HepG2 (cell line): Measurements from ENCODE around the gene TMEM11. TPM values are rescaled to one million over a fixed set of nuclear protein-coding genes. Genes with fewer than 3 reads are reported as not detected.

Source experiments
- ATAC-seq: fragments of 200-7000 bp; cut with Tn5 transposase; 3 replicates; pipeline ENCODE4 v1.9.1; 2020; ENCODE audit warnings: mild to moderate bottlenecking, moderate library complexity
- BruUV-seq: library from RNA; stranded (reverse); fragments of 400-500 nt; replicated peaks from 2 replicates; lab custom pipeline; 2021; lab: Mats Ljungman, UMichigan
- CTCF ChIA-PET: fragments of 300-600 bp; formaldehyde crosslinking; extraction: SDS; loops from one replicate; lab custom pipeline; 2021; ENCODE audit warnings: low total read pairs, inconsistent platforms, low intra/inter-chr PET ratio; lab: Yijun Ruan, JAX
- POLR2A ChIA-PET: fragments of 350-600 bp; sonication (Branson Sonifier 250); formaldehyde crosslinking; loops from one replicate; lab custom pipeline; 2020; ENCODE audit warnings: antibody characterized with exemption, inconsistent platforms; lab: Yijun Ruan, JAX
- DNase-seq: peaks from one replicate; pipeline ENCODE4 v3.0.0-alpha.2; 2015; ENCODE audit warnings: low spot score
- FAIRE-seq: peaks from 3 replicates; lab custom pipeline; 2011; peaks lifted over from hg19 to GRCh38; lab: Jason Lieb, UNC
- H2AFZ ChIP-seq: one replicate; pipeline ENCODE4 v1.6.1; 2011; ENCODE audit warnings: low read length, inconsistent platforms
- H3K27ac ChIP-seq: fragments of 300-600 bp; 3 replicates; pipeline ENCODE4 v1.8.0; 2011; ENCODE audit warnings: mixed run types, mild to moderate bottlenecking, mixed read lengths, low read length, inconsistent platforms; ENCODE audit not compliant: insufficient read depth; ENCODE audit errors: extremely low read length
- H3K27me3 ChIP-seq, 2 experiments: fragments of 200-600 bp in 1 of 2; 2 replicates in 1 of 2; 3 replicates in 1 of 2; pipeline versions ENCODE4 v1.6.0 to v1.8.0; 2011; ENCODE audit warnings: low read length in 2 of 2, mild to moderate bottlenecking in 2 of 2, moderate library complexity in 2 of 2, inconsistent platforms in 1 of 2; ENCODE audit not compliant: insufficient read depth in 2 of 2, control insufficient read depth in 1 of 2
- H3K36me3 ChIP-seq, 2 experiments: fragments of 200-600 bp in 1 of 2; replicated peaks in 1 of 2; 2 replicates in 1 of 2; 3 replicates in 1 of 2; pipeline versions ENCODE4 v1.5.1 to v1.8.0; 2011; ENCODE audit warnings: low read length in 2 of 2, inconsistent platforms in 1 of 2; ENCODE audit not compliant: insufficient read depth in 2 of 2, control insufficient read depth in 1 of 2
- H3K4me1 ChIP-seq: 2 replicates; pipeline ENCODE4 v1.5.1; 2012; ENCODE audit warnings: low read length, inconsistent platforms; ENCODE audit not compliant: insufficient read depth
- H3K4me2 ChIP-seq: 2 replicates; pipeline ENCODE4 v1.6.0; 2011; ENCODE audit warnings: low read depth, low read length, inconsistent platforms
- H3K4me3 ChIP-seq, 3 experiments: fragments of 200-600 bp in 1 of 3; sonication (generic), shearing (Covaris generic) in 1 of 3; replicated peaks in 1 of 3; 2 replicates each; pipeline ENCODE4 v1.5.1; 2011 to 2016; ENCODE audit warnings: low read length in 3 of 3, inconsistent platforms in 2 of 3, low read depth in 2 of 3, mild to moderate bottlenecking in 2 of 3, control low read depth in 1 of 3, mixed read lengths in 1 of 3; ENCODE audit not compliant: insufficient read depth in 1 of 3
- H3K79me2 ChIP-seq: one replicate; pipeline ENCODE4 v1.6.1; 2011; ENCODE audit warnings: low read length, inconsistent platforms; ENCODE audit not compliant: insufficient read depth
- H3K9ac ChIP-seq: 2 replicates; pipeline ENCODE4 v1.6.0; 2011; ENCODE audit warnings: mild to moderate bottlenecking, low read depth, low read length, inconsistent platforms; ENCODE audit not compliant: insufficient read depth
- H3K9me3 ChIP-seq: 2 replicates; pipeline ENCODE4 v1.5.1; 2012; ENCODE audit warnings: mild to moderate bottlenecking, low read length
- H4K20me1 ChIP-seq: 2 replicates; pipeline ENCODE4 v1.6.0; 2011; ENCODE audit warnings: inconsistent platforms, mild to moderate bottlenecking, low read length, moderate library complexity; ENCODE audit not compliant: insufficient read depth
- ELF3 ChIP-seq: IDR thresholded peaks from 2 replicates; pipeline ENCODE4 v1.6.1; 2016; ENCODE audit warnings: missing genetic modification reagents, missing compliant biosample characterization
- FOXK1 ChIP-seq: sonication (generic); formaldehyde crosslinking; IDR thresholded peaks from 2 replicates; pipeline ENCODE4 v1.4.0; 2020; ENCODE audit warnings: low read depth, missing genetic modification reagents, borderline replicate concordance
- GPBP1L1 ChIP-seq: sonication (generic); formaldehyde crosslinking; IDR thresholded peaks from 2 replicates; pipeline ENCODE4 v1.5.0; 2020; ENCODE audit warnings: mild to moderate bottlenecking, missing genetic modification reagents
- HOMEZ ChIP-seq: IDR thresholded peaks from 2 replicates; pipeline ENCODE4 v1.6.1; 2016; ENCODE audit warnings: low read depth
- MXD1 ChIP-seq: sonication (generic); formaldehyde crosslinking; IDR thresholded peaks from 2 replicates; pipeline ENCODE4 v1.4.0; 2020; ENCODE audit warnings: mild to moderate bottlenecking, missing genetic modification reagents
- PHF21A ChIP-seq: sonication (generic); formaldehyde crosslinking; IDR thresholded peaks from 2 replicates; pipeline ENCODE4 v1.5.0; 2020; ENCODE audit warnings: mild to moderate bottlenecking, missing genetic modification reagents
- PREB ChIP-seq: sonication (generic); formaldehyde crosslinking; IDR thresholded peaks from 2 replicates; pipeline ENCODE4 v1.4.0; 2020; ENCODE audit warnings: missing genetic modification reagents
- SYNCRIP ChIP-seq: fragments of 200-400 bp; formaldehyde crosslinking; IDR thresholded peaks from 2 replicates; pipeline ENCODE4 v1.6.1; 2018; ENCODE audit warnings: mild to moderate bottlenecking, low read depth, low read length; ENCODE audit not compliant: insufficient read depth
- ZBTB33 ChIP-seq: sonication (generic); formaldehyde crosslinking; IDR thresholded peaks from 2 replicates; pipeline ENCODE4 v1.4.0; 2020; ENCODE audit warnings: missing genetic modification reagents
- ZNF850 ChIP-seq: sonication (generic); formaldehyde crosslinking; conservative IDR thresholded peaks from 2 replicates; pipeline ENCODE4 v1.9.0; 2021; ENCODE audit warnings: mild to moderate bottlenecking, missing genetic modification reagents
- WGBS: methylation state at CpG from one replicate; pipeline ENCODE4 v1.1.6; 2017; ENCODE audit warnings: low lambda C conversion rate; 5-methylcytosine and 5-hydroxymethylcytosine counted together
- in situ Hi-C: cut with HindIII; loops from 2 replicates; pipeline ENCODE4 v1.10.0; 2017; ENCODE audit warnings: low pct_unique_long_range_greater_than_20kb; ENCODE audit not compliant: extremely low pct_ligation_motif_present
- intact Hi-C: fragments of 100-400 bp; cut with micrococcal nuclease; formaldehyde crosslinking; loops from one replicate; pipeline ENCODE4 v1.10.0; 2022; ENCODE audit not compliant: unreplicated experiment
- polyA plus RNA-seq, 8 experiments: library from polyadenylated mRNA; depleted of rRNA in 3 of 8; stranded (reverse) in 7 of 8; unstranded in 1 of 8; fragments of >200 nt; fragmentation: Illumina TruSeq in 4 of 8; extraction: Trizol in 4 of 8; gene quantifications; 2 replicates each; pipeline versions ENCODE4 v1.2.1 to v1.2.3, GENCODE V29; 2011 to 2016; ENCODE audit warnings: low read depth in 4 of 8, missing spikeins in 1 of 8, mixed read lengths in 1 of 8; ENCODE audit not compliant: insufficient read depth in 1 of 8
- total RNA-seq, 5 experiments: library from RNA; depleted of rRNA; stranded (reverse); fragments of >200 nt; fragmentation: Illumina TruSeq; extraction: Trizol; gene quantifications; 2 replicates each; pipeline ENCODE4 v1.2.3, GENCODE V29; 2016; ENCODE audit warnings: low read depth in 1 of 5

The TMEM11 gene
- total and polyA plus RNA-seq, 2 of the 13 experiments (the other 11 are each of a cell fraction or from before 2014, with no cell fraction given) = 18.7 to 35.0 TPM

- in situ Hi-C loops (no loop called here), intact Hi-C loops (no loop called here)
- POLR2A ChIA-PET = no interaction called here
- ATAC-seq = no peak
- H3K9me3 ChIP-seq = no peaks in the 10 kb centered on the region
- peak; percentile 64 for TF ChIP-seq ZBTB33 (CRISPR knock-in tag)
- no peak for TF ChIP-seq ELF3 (CRISPR knock-in tag)
- CTCF ChIA-PET = no interaction called here
- no peaks in the 10 kb centered on the region; a peak in 1 of 5 replicates for H3K36me3 ChIP-seq
- H3K4me3 ChIP-seq = no peak overlapping the region
- H4K20me1 ChIP-seq = no peaks in the 10 kb centered on the region; the same call in 1 of the 2 replicates
- no peak for DNase-seq
- 94% methylated on average over 9 of the region's 11 CpGs for WGBS
- H3K27me3 ChIP-seq = no peaks in the 10 kb centered on the region
- no peak overlapping the region for H3K4me2 ChIP-seq
- H3K27ac ChIP-seq = no peak overlapping the region
- H3K79me2 ChIP-seq = no peaks in the 10 kb centered on the region
- H3K9ac ChIP-seq = no peak overlapping the region
- no TSS peak for BruUV-seq
- no peak for FAIRE-seq
- H2AFZ ChIP-seq = no peak overlapping the region
- peaks cover 24% of the 10 kb centered on the region for H3K4me1 ChIP-seq
Measured at GRCh38 chr17:21165922-21166594, 47.9 kb downstream of the TMEM11 start.

GRCh38 chr17:21164620-21165019 is 49.3 kb downstream of the TMEM11 start:
- H3K9me3 ChIP-seq = no peaks in the 10 kb centered on the region
- no peak overlapping the region for H3K27ac ChIP-seq
- CTCF ChIA-PET = no interaction called here
- ATAC-seq (no peak), DNase-seq (no peak), FAIRE-seq (no peak)
- H2AFZ ChIP-seq = no peak overlapping the region
- no TSS peak for BruUV-seq
- no peaks in the 10 kb centered on the region; a peak in 1 of 5 replicates for H3K36me3 ChIP-seq
- H4K20me1 ChIP-seq = no peaks in the 10 kb centered on the region; the same call in 1 of the 2 replicates
- 95% methylated on average over 5 of the region's 5 CpGs for WGBS
- in situ Hi-C loops = no loop called here
- POLR2A ChIA-PET = no interaction called here
- H3K79me2 ChIP-seq = no peaks in the 10 kb centered on the region
- intact Hi-C loops = no loop called here
- no peak overlapping the region for H3K4me3 ChIP-seq
- H3K4me2 ChIP-seq = no peak overlapping the region
- no peaks in the 10 kb centered on the region for H3K27me3 ChIP-seq
- peaks cover 24% of the 10 kb centered on the region for H3K4me1 ChIP-seq
- no peak overlapping the region for H3K9ac ChIP-seq
- no peak for TF ChIP-seq PHF21A
- TF ChIP-seq SYNCRIP = no peak
- TF ChIP-seq ZNF850 (CRISPR knock-in tag) = no peak
- TF ChIP-seq PREB (CRISPR knock-in tag) = no peak
- TF ChIP-seq FOXK1 (CRISPR knock-in tag) = no peak
- no peak for TF ChIP-seq GPBP1L1 (CRISPR knock-in tag)
- TF ChIP-seq HOMEZ (CRISPR knock-in tag) = no peak
- TF ChIP-seq MXD1 (CRISPR knock-in tag) = no peak
